Epithelial cell of umbilical artery (primary cell): ENCODE results near the gene MICA. TPM values are rescaled to one million over a fixed set of nuclear protein-coding genes. Genes with fewer than 3 reads are reported as not detected.

Experiments
- total RNA-seq: library from RNA; depleted of rRNA; stranded (reverse); fragments of >200 nt; gene quantifications from 2 replicates; pipeline ENCODE4 v1.2.3, GENCODE V29; 2014

The MICA gene
- 37.1 and 59.1 TPM in 2 replicates for total RNA-seq

DNA sequence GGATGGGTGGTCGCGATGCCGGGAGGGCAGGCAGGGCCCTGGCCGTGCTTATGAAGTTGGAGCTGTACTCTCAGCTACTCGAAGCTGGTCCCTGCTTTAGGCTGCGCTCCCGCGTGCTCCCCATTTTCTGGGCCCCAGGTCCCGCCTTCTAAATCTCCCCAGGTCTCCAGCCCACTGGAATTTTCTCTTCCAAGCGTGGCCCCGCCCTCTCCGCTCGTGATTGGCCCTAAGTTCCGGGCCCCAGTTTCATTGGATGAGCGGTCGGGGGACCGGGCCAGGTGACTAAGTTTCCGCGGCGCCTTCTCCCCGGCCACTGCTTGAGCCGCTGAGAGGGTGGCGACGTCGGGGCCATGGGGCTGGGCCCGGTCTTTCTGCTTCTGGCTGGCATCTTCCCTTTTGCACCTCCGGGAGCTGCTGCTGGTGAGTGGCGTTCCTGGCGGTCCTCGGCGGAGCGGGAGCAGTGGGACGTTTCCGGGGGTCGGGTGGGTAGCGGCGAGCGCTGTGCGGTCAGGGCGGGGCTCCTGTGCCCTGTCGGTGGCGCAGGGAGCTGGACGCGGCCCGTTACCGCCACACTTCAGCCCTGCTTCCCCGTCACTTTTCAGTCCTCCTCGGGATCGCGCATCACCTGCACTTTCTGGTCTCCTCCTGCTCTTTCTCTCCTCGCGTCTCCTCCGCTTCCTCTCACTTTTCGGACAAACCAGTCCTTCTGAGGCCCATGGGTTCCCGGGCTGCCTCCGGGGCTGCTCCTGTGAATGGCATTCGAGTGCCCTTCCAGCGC lies at the start of gene MICA:
Gene MICA (plus strand): TSS at position 313 of the 778 bp plus-strand sequence. CDS start 38 bp downstream, at position 351.

DNA sequence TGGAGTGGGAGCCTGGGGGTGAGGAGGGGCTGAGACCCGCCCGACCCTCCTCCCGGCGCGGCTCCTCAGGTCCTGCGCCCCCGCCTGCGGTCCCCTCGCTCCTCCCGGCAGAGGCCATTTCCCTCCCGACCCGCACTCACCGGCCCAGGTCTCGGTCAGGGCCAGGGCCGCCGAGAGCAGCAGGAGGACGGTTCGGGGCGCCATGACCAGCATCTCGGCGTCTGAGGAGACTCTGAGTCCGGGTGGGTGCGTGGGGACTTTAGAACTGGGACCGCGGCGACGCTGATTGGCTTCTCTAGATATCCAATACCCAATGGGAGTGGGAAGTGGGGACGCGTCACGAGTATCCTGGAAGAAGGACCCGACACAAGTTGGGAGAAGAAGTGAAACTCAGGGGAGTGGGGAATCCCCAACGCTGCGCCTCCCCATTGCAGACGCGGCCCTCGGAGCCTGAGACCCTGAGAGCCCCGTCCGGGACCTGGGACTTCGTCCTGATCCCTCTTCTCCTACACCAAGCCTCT lies 46.4 kb upstream of the MICA start, which contains the start of gene HLA-B:
Gene HLA-B (minus strand): TSS at position 234 of the 521 bp plus-strand sequence. CDS start 21 bp downstream, at position 213.

Other genes with a start within 250 kb of the MICA start
- 12.3 and 17.3 TPM in 2 replicates for gene CCHCR1, start 245.8 kb upstream of the MICA start, total RNA-seq
- 15.6 and 24.5 TPM in 2 replicates for gene TCF19, start 245.0 kb upstream of the MICA start, total RNA-seq
- gene POU5F1, start 232.9 kb upstream of the MICA start, total RNA-seq: not detected in 2 replicates
- gene HLA-C, start 131.5 kb upstream of the MICA start, total RNA-seq: 58.1 and 142 TPM in 2 replicates
- 42.2 and 164 TPM in 2 replicates for gene HLA-B, start 46.4 kb upstream of the MICA start, total RNA-seq
- gene MICB, start 94.5 kb downstream of the MICA start, total RNA-seq: 23.4 and 50.3 TPM in 2 replicates
- gene MCCD1, start 125.4 kb downstream of the MICA start, total RNA-seq: not detected in 2 replicates
- gene DDX39B, start 138.4 kb downstream of the MICA start, total RNA-seq: 354 and 456 TPM in 2 replicates
- 0.97 and 2.0 TPM in 2 replicates for gene ATP6V1G2, start 143.0 kb downstream of the MICA start, total RNA-seq
- gene NFKBIL1, start 144.0 kb downstream of the MICA start, total RNA-seq: 25.3 and 26.9 TPM in 2 replicates
- gene LTA, start 168.7 kb downstream of the MICA start, total RNA-seq: not detected in 2 replicates
- under 0.01 TPM in 1 of 2 replicates, not detected in the other for gene TNF, start 172.0 kb downstream of the MICA start, total RNA-seq
- gene LTB, start 178.8 kb downstream of the MICA start, total RNA-seq: 3.2 and 6.7 TPM in 2 replicates
- gene LST1, start 182.7 kb downstream of the MICA start, total RNA-seq: 0.32 TPM in 1 of 2 replicates, not detected in the other
- not detected in 2 replicates for gene NCR3, start 189.4 kb downstream of the MICA start, total RNA-seq
- gene AIF1, start 211.6 kb downstream of the MICA start, total RNA-seq: not detected in 2 replicates
- gene PRRC2A, start 217.1 kb downstream of the MICA start, total RNA-seq: 22.2 and 24.0 TPM in 2 replicates
- gene BAG6, start 249.1 kb downstream of the MICA start, total RNA-seq: 90.4 and 110 TPM in 2 replicates